Activated CD8-positive, alpha-beta memory T cell treated with anti-CD3 and anti-CD28 coated beads for 36 hours (primary cell): ENCODE data around the gene CFAP161. TPM values are rescaled to one million over a fixed set of nuclear protein-coding genes. Genes with fewer than 3 reads are reported as not detected.

Experiments
- CTCF ChIA-PET: fragments of 350-600 bp; sonication (Branson Sonifier 250); formaldehyde crosslinking; loops from one replicate; lab custom pipeline; 2021; ENCODE audit warnings: antibody characterized with exemption; lab: Charles Lee
- POLR2A ChIA-PET: fragments of 350-600 bp; sonication (Branson Sonifier 250); formaldehyde crosslinking; loops from one replicate; lab custom pipeline; 2021; ENCODE audit warnings: antibody characterized with exemption; lab: Charles Lee
- total RNA-seq, 2 experiments: library from RNA; stranded (reverse); gene quantifications; one replicate each; pipeline ENCODE4 v1.2.3, GENCODE V29; 2021

The CFAP161 gene, protein sequence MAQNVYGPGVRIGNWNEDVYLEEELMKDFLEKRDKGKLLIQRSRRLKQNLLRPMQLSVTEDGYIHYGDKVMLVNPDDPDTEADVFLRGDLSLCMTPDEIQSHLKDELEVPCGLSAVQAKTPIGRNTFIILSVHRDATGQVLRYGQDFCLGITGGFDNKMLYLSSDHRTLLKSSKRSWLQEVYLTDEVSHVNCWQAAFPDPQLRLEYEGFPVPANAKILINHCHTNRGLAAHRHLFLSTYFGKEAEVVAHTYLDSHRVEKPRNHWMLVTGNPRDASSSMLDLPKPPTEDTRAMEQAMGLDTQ
- not detected for total RNA-seq

DNA sequence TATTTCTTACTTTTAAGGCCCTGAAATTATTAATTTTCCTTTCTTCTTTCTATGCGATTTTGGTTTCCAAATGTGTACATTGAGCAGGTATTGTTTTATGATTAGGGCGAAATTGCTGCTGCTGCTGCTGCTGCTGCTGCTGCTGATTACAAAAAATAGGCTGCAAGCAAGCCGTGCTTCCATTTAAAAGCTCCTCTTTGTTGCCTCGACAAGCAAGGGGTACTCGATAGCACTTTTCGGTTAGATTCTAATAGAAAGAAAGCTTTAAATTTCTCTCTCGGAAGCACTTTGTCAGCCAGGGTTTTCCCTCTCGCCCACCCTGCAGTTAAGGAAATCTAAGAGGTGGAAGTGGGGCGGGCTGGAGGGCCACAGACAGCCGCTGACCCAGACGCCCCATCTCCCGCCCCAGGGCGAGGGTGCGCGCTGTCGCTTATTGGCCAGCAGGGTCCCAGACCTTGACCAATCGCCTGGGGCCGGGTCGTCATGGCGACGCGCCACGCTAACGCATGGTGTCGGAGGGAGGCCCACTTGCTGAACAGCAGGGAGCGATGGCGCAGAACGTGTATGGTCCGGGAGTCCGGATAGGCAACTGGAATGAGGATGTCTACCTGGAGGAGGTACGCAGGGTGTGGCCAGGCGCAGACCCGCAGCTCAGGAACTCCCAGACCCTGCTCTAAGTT lies at the start of gene CFAP161:
TSS of gene CFAP161 (plus strand) at position 489 of the 680 bp plus-strand sequence. CDS start at position 549, 60 bp downstream.
- POLR2A ChIA-PET = no interaction called here
- CTCF ChIA-PET = no interaction called here

DNA sequence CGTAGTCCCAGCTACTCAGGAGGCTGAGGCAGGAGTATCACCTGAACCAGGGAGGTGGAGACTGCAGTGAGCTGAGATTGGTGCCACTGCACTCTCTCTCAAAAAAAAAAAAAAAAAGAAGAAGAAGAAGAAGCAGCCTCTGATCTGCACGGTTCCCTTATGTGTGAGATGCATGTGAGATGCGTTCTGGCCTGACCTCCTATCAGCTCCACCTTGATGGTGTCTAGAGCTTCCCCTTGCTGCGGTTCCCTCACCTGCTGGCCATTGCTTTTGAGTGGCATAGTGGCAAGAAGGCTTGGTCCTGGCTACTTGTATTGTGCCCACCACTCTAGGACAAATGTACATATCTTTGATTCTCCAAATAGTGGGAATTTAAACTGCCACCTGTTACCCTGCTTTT lies 49.4 kb upstream of the CFAP161 start:
- POLR2A ChIA-PET = no interaction called here
- CTCF ChIA-PET = interaction anchor here (0.7 kb wide), 1 partner anchor 630 kb away, joined by 3 read pairs; no protein-coding TSS in a partner anchor

- CTCF ChIA-PET = interaction anchor here (0.7 kb wide), 1 partner anchor 630 kb away, joined by 3 read pairs; no protein-coding TSS in a partner anchor
- POLR2A ChIA-PET = no interaction called here
Observed at GRCh38 chr15:81085213-81085612, 48.9 kb upstream of the CFAP161 start.

- CTCF ChIA-PET = no interaction called here
- POLR2A ChIA-PET = no interaction called here
Observed at GRCh38 chr15:81085898-81086297, 48.2 kb upstream of the CFAP161 start.

GRCh38 chr15:81087066-81087465 lies 47.0 kb upstream of the CFAP161 start:
- CTCF ChIA-PET = no interaction called here
- POLR2A ChIA-PET = no interaction called here

GRCh38 chr15:81087694-81088093 lies 46.4 kb upstream of the CFAP161 start:
- POLR2A ChIA-PET = no interaction called here
- CTCF ChIA-PET = no interaction called here

DNA sequence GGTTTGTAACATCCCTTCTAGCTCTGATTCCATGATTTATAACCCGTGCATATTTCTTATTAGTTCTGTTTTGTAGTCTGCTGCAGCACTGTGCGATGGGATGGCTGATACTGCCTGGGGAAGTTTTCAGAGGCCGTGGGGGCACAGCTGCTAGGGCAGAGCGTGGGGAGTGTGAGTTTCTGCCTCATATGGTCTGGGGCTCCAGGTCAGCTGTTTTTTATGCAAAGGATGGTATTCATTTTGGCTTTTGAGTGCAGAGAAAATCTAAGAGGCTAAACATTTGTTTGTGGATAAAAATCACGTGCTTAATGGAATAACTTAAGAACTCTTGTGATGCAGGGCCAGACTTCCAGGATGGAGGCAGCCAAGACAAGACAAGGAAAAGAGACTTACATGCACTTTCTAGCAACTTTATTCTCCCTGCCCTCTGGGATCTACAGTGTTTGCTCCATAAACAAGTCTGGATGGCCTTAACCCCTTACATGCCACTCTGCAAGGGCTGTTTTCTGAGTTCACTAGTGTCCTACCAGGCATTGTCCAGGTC lies 45.5 kb upstream of the CFAP161 start:
- ChIA-PET POLR2A (no interaction called here), CTCF (interaction anchor here (0.6 kb wide), 1 partner anchor 133 kb away, joined by 4 read pairs; no protein-coding TSS in a partner anchor)

DNA sequence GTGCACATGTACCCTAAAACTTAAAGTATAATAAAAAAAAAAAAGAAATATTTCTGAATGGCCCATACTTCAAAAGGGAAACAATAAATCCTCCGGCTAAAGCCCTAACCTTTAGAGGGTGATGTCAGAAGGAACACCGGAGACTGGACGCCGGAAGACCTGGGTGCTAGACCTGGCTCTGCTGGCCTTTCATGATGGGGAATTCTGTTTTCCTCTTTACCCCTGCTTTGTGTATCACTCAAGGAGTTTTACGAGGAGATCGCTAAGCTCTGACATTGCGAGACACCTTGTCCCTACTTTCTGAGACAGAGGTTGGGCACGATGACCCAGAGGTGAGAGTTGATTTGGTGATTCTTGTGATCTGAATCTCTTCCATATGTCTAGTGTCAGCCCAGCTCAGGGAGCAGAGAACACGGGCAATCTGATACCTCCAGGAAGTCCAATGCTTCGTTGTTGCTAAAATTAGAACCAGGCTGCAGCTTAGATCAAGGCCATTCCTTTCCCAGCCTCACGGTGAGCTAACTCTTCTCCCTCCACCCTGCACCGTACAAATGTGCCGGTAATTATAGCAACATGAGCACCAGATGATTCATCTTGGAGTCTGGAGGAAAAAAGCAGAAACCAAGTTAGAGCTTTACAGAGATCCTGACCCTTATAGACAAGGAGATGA lies 42.0 kb upstream of the CFAP161 start:
- CTCF ChIA-PET = interaction anchor here (1.6 kb wide), 1 partner anchor 174 kb away, joined by 7 read pairs; no protein-coding TSS in a partner anchor
- POLR2A ChIA-PET = no interaction called here

DNA sequence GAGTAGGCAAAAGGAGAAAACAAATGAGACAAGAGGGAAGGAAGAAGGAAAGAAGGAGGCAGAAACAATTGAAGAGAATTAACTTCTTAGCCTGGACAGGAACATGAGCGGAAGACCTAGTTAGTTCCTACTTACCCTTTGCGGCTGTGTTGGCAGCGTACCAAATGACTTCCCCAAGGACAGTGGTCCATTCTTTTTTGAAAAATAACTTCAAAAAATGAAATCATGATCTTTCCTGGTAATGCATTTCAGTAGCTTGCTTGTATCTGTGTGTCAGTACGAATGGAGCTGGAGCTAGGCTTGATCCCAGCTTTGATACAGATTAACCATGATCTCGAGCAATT lies 41.5 kb upstream of the CFAP161 start:
- CTCF ChIA-PET = interaction anchor here (1.6 kb wide), 1 partner anchor 174 kb away, joined by 7 read pairs; no protein-coding TSS in a partner anchor

GRCh38 chr15:81093961-81094360 lies 40.1 kb upstream of the CFAP161 start:
- CTCF ChIA-PET = interaction anchor here (1.6 kb wide), 1 partner anchor 172 kb away, joined by 7 read pairs; no protein-coding TSS in a partner anchor
- POLR2A ChIA-PET = no interaction called here

More for the DNA sequence above, 41.5 kb upstream of the CFAP161 start:
- POLR2A ChIA-PET = no interaction called here

- CTCF ChIA-PET = interaction anchor here (1.9 kb wide), 1 partner anchor 170 kb away, joined by 4 read pairs; no protein-coding TSS in a partner anchor
- POLR2A ChIA-PET = interaction anchor here (0.6 kb wide), 2 partner anchors 107 to 248 kb away, joined by 5 read pairs; no protein-coding TSS in a partner anchor
Observed at GRCh38 chr15:81095690-81096365, 38.2 kb upstream of the CFAP161 start.

GRCh38 chr15:81096398-81096797 lies 37.7 kb upstream of the CFAP161 start:
- ChIA-PET CTCF (interaction anchor here (1.9 kb wide), 1 partner anchor 170 kb away, joined by 4 read pairs; no protein-coding TSS in a partner anchor), POLR2A (no interaction called here)

DNA sequence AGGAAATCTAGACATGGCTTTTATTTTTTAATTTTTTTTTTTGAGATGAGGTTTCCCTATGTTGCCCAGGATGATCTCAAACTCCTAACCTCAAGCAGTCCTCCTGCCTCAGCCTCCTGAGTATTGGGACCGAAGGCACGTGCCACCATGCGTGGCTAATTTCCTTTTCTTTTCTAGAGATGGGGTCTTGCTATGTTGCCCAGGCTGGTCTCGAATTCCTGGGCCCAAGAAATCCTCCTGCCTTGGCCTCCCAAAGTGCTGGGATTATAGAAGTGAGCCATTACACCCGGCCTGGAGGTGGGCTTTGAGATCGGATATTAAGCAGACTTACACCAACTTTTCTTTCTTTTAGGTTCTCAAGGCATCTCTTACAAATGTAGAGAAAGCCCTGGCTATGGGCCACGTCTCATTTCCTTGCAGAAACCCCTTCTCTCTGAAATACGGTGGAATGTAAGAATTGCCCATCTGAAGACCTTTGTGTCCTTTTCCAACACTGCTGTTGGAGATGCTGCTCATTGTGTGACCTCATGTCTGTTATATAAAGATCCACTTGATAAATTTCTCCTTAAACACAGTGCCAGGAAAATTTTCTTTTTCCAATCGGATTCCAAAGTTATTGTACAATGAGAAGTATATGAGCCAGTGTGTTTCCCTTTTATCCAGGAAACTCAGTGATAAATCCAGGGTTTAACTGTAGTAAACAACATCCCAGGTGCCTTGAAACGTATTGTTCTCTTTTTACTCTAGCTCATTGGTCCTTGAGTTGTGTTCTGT lies 36.8 kb upstream of the CFAP161 start:
- ChIA-PET POLR2A (no interaction called here), CTCF (interaction anchor here (1.9 kb wide), 1 partner anchor 169 kb away, joined by 4 read pairs; no protein-coding TSS in a partner anchor)

DNA sequence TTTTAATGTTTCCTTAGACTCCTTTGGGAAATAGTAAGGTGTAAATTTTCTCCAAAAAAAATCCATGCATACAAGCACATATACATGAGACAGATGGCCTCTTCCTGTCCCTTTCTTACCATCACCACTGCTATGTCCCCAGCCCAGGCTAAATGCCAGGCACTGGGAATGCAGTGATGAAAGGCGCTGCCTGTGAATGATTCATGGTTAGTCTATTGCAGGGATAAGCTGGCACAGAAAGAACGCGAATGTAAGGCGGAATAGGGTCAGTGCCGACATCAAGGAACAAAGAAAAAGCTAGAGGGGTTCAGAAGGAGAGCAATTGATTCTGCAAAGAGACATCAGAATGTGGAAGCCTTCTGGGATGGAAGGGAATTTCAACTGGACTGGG lies 36.2 kb upstream of the CFAP161 start:
- CTCF ChIA-PET = no interaction called here
- POLR2A ChIA-PET = no interaction called here

GRCh38 chr15:81098349-81098748 lies 35.7 kb upstream of the CFAP161 start:
- ChIA-PET POLR2A (no interaction called here), CTCF (interaction anchor here (1.8 kb wide), 1 partner anchor 10 kb away, joined by 4 read pairs; no protein-coding TSS in a partner anchor)

GRCh38 chr15:81098861-81099651 lies 35.0 kb upstream of the CFAP161 start:
- POLR2A ChIA-PET = no interaction called here
- CTCF ChIA-PET = interaction anchor here (1.4 to 1.8 kb wide), 2 partner anchors 9 to 167 kb away, joined by 4 to 5 read pairs; no protein-coding TSS in a partner anchor
